ENCODE results near the gene ANKS3. TPM values are rescaled to one million over a fixed set of nuclear protein-coding genes. Genes with fewer than 3 reads are reported as not detected.

Gene ANKS3
- total RNA-seq, 1 experiment from 2014 or later, result 25.5 TPM

GRCh38 chr16:4696172-4696904 is 37.7 kb downstream of the ANKS3 start:
- ChIA-PET CTCF (no interaction called here), POLR2A (no interaction called here), RAD21 (ENCODE audit: low non-redundant PET in 1 of 2, low total read pairs in 2 of 2, uncharacterized antibody in 2 of 2, unreplicated experiment in 2 of 2) (no interaction called here)
- no peak overlapping the region for H3K4me3 ChIP-seq (replicated peaks in 1 of 2; ENCODE audit: low read depth in 1 of 2, low read length in 2 of 2)
- no peaks in the 10 kb centered on the region for H3K9me2 ChIP-seq (ENCODE audit: insufficient read depth)
- H3K4me1 ChIP-seq (ENCODE audit: control insufficient read depth in 1 of 2, insufficient read depth in 2 of 2, low read length in 2 of 2), result peaks cover 8 to 16% of the 10 kb centered on the region in 2 experiments; a peak in 2 of 4 replicates
- peaks cover 9 to 12% of the 10 kb centered on the region in 2 experiments; a peak in 3 of 4 replicates for H3K36me3 ChIP-seq (ENCODE audit: control insufficient read depth in 1 of 2, insufficient read depth in 2 of 2, low read length in 2 of 2)
- intact Hi-C loops (cut with micrococcal nuclease), result no loop called here
- H3K4me2 ChIP-seq (ENCODE audit: low read length), result no peak overlapping the region
- no peak overlapping the region for H3K27ac ChIP-seq (ENCODE audit: low read depth, low read length)
- ATAC-seq (no peak), DNase-seq (ENCODE audit: low read depth, low spot score) (no peak)
- TF ChIP-seq MAX (IDR thresholded peaks at IDR 0.05), result no peak
- TF ChIP-seq YY1 (IDR thresholded peaks at IDR 0.05; ENCODE audit: extremely low read depth, insufficient replicate concordance, low read depth, low read length), result no peak
- TF ChIP-seq, protein P1, sequence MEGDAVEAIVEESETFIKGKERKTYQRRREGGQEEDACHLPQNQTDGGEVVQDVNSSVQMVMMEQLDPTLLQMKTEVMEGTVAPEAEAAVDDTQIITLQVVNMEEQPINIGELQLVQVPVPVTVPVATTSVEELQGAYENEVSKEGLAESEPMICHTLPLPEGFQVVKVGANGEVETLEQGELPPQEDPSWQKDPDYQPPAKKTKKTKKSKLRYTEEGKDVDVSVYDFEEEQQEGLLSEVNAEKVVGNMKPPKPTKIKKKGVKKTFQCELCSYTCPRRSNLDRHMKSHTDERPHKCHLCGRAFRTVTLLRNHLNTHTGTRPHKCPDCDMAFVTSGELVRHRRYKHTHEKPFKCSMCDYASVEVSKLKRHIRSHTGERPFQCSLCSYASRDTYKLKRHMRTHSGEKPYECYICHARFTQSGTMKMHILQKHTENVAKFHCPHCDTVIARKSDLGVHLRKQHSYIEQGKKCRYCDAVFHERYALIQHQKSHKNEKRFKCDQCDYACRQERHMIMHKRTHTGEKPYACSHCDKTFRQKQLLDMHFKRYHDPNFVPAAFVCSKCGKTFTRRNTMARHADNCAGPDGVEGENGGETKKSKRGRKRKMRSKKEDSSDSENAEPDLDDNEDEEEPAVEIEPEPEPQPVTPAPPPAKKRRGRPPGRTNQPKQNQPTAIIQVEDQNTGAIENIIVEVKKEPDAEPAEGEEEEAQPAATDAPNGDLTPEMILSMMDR (IDR thresholded peaks at IDR 0.05 in 2 of 3, conservative IDR thresholded peaks at IDR 0.05 in 1 of 3; ENCODE audit: borderline replicate concordance in 1 of 3, insufficient read depth in 1 of 3, low read depth in 2 of 3, low read length in 2 of 3), result no peak
- TF ChIP-seq CBX3 (IDR thresholded peaks at IDR 0.05; ENCODE audit: low read depth), result no peak
- TF ChIP-seq ZFX (IDR thresholded peaks at IDR 0.05), result no peak
- no peak for TF ChIP-seq ATF3 (IDR thresholded peaks at IDR 0.05)
- TF ChIP-seq RAD21 (IDR thresholded peaks at IDR 0.05; ENCODE audit: low read depth), result no peak
- no peak for TF ChIP-seq POLR2AphosphoS5 (IDR thresholded peaks at IDR 0.05; ENCODE audit: low read depth, low read length)
- no peak for TF ChIP-seq ELF1 (IDR thresholded peaks at IDR 0.05; ENCODE audit: borderline replicate concordance, low read depth)
- H3K79me2 ChIP-seq (ENCODE audit: insufficient read depth, low read length), result no peaks in the 10 kb centered on the region; the same call in 1 of the 2 replicates
- H3K9ac ChIP-seq (ENCODE audit: low read length), result no peak overlapping the region
- BruUV-seq (replicated peaks), result no TSS peak
- no peaks in the 10 kb centered on the region for H3K9me3 ChIP-seq (ENCODE audit: control insufficient read depth in 1 of 2, insufficient read depth in 1 of 2, low read depth in 1 of 2, low read length in 2 of 2)
- no peaks in the 10 kb centered on the region for H3K27me3 ChIP-seq (ENCODE audit: insufficient read depth, low read length)
- no peak overlapping the region for H2AFZ ChIP-seq (ENCODE audit: low read depth, low read length, poor library complexity, severe bottlenecking)
- no peaks in the 10 kb centered on the region for H4K20me1 ChIP-seq (ENCODE audit: insufficient read depth)
